Natural killer cell (primary cell): ENCODE data around the gene PHTF2. TPM values are rescaled to one million over a fixed set of nuclear protein-coding genes. Genes with fewer than 3 reads are reported as not detected.
A peak's percentile ranks its signal among the peaks of the same experiment; 100 is the strongest.

ENCODE experiments used
- ATAC-seq, 3 donors: fragments of 150-1000 bp in 2 of 3; fragments of 200-7000 bp in 1 of 3; cut with Tn5 transposase; 1 replicate in 1 of 3; 2 replicates in 2 of 3; pipeline ENCODE4 v1.10.0; 2021; ENCODE audit warnings: mild to moderate bottlenecking in 2 of 3, moderate library complexity in 2 of 3
- DNase-seq, 2 donors: peaks; one replicate each; pipeline versions ENCODE4 v3.0.0 to v3.0.0-alpha.2; 2013 to 2021; ENCODE audit warnings: mixed read lengths in 1 of 2
- H3K27ac ChIP-seq: one replicate; pipeline ENCODE4 v1.5.1; 2013; ENCODE audit warnings: mild to moderate bottlenecking, low read length
- H3K27me3 ChIP-seq: one replicate; pipeline ENCODE4 v1.6.1; 2013; ENCODE audit warnings: low read length; ENCODE audit not compliant: control insufficient read depth, insufficient read depth
- H3K36me3 ChIP-seq: one replicate; pipeline ENCODE4 v1.6.1; 2013; ENCODE audit warnings: low read length; ENCODE audit not compliant: control insufficient read depth, insufficient read depth
- H3K4me1 ChIP-seq: one replicate; pipeline ENCODE4 v1.6.1; 2013; ENCODE audit warnings: low read length; ENCODE audit not compliant: control insufficient read depth, insufficient read depth
- H3K4me3 ChIP-seq: one replicate; pipeline ENCODE4 v1.5.1; 2013; ENCODE audit warnings: low read length
- H3K9me3 ChIP-seq: one replicate; pipeline ENCODE4 v1.6.1; 2013; ENCODE audit warnings: low read length; ENCODE audit not compliant: control insufficient read depth, insufficient read depth
- H3K27ac Mint-ChIP-seq, 2 donors: one replicate each; pipeline ENCODE4 v1.8.0; 2022; ENCODE audit warnings: mild to moderate bottlenecking in 2 of 2, mixed read lengths in 2 of 2, moderate library complexity in 1 of 2
- H3K27me3 Mint-ChIP-seq, 2 donors: one replicate each; pipeline ENCODE4 v1.8.0; 2022; ENCODE audit warnings: low read depth in 2 of 2, mixed read lengths in 2 of 2
- H3K36me3 Mint-ChIP-seq: one replicate; pipeline ENCODE4 v1.8.0; 2022; ENCODE audit warnings: mixed read lengths
- H3K4me1 Mint-ChIP-seq, 2 donors: one replicate each; pipeline ENCODE4 v1.8.0; 2022; ENCODE audit warnings: mixed read lengths in 2 of 2
- H3K4me3 Mint-ChIP-seq: one replicate; pipeline ENCODE4 v1.8.0; 2022; ENCODE audit warnings: mild to moderate bottlenecking, moderate library complexity, mixed read lengths
- H3K9me3 Mint-ChIP-seq, 2 donors: one replicate each; pipeline ENCODE4 v1.8.0; 2022; ENCODE audit warnings: mixed read lengths in 2 of 2
- CTCF ChIP-seq: fragments of 200-600 bp; IDR thresholded peaks from one replicate; pipeline ENCODE4 v1.8.0; 2022; ENCODE audit warnings: antibody characterized with exemption
- WGBS: methylation state at CpG from one replicate; pipeline ENCODE4 v1.1.7; 2013; ENCODE audit warnings: missing lambda C conversion rate; ENCODE audit not compliant: insufficient coverage; 5-methylcytosine and 5-hydroxymethylcytosine counted together
- intact Hi-C: fragments of 100-400 bp; cut with micrococcal nuclease; formaldehyde crosslinking; loops from one replicate; pipeline ENCODE4 v1.14.2; 2022
- total RNA-seq, 4 donors: library from RNA; stranded (reverse); fragments of 120-200 nt in 1 of 4; gene quantifications; one replicate each; pipeline versions ENCODE4 v1.2.3 to v1.2.4, GENCODE V29; 2013 to 2022

PHTF2 gene
- total RNA-seq, 3 donors from 2014 or later (not counting 1 experiment from before 2014, with no cell fraction given) = 23.1 to 26.9 (median 26.4) TPM

- Mint-ChIP-seq H3K4me3 (peak overlapping the region; percentile 98), H3K9me3 (no peaks in the 10 kb centered on the region), H3K27me3 (no peaks in the 10 kb centered on the region), H3K4me1 (peaks cover 57 to 69% of the 10 kb centered on the region in 2 donors), H3K36me3 (no peaks in the 10 kb centered on the region), H3K27ac (peak overlapping the region; percentile 92 to 96)
- Histone ChIP-seq H3K27ac (peak overlapping the region; percentile 65), H3K36me3 (no peaks in the 10 kb centered on the region), H3K4me3 (peak overlapping the region; percentile 88), H3K27me3 (no peaks in the 10 kb centered on the region), H3K9me3 (no peaks in the 10 kb centered on the region), H3K4me1 (peaks cover 16% of the 10 kb centered on the region)
- 0% methylated on average over 35 of the region's 35 CpGs for WGBS
- TF ChIP-seq CTCF = no peak
- ATAC-seq (peak; percentile 30 to 43 (median 35)), DNase-seq (no peak)
- intact Hi-C loops = loop anchor here (2.0 to 5.0 kb wide), 2 partner anchors 101 to 261 kb away; partner anchors contain the start of genes PTPN12 and RSBN1L
Observed at GRCh38 chr7:77797734-77798393, 709 bp upstream of the PHTF2 start.

- Histone ChIP-seq H3K4me3 (peak overlapping the region; percentile 88), H3K27ac (peak overlapping the region; percentile 61), H3K27me3 (no peaks in the 10 kb centered on the region), H3K9me3 (no peaks in the 10 kb centered on the region), H3K36me3 (no peaks in the 10 kb centered on the region), H3K4me1 (peaks cover 19% of the 10 kb centered on the region)
- TF ChIP-seq CTCF = peak; percentile 24
- Mint-ChIP-seq H3K27me3 (no peaks in the 10 kb centered on the region), H3K4me3 (peak overlapping the region; percentile 98), H3K27ac (peak overlapping the region; percentile 92 to 96), H3K9me3 (no peaks in the 10 kb centered on the region), H3K4me1 (peaks cover 65 to 76% of the 10 kb centered on the region in 2 donors), H3K36me3 (no peaks in the 10 kb centered on the region)
- intact Hi-C loops = loop anchor here (2.0 to 5.0 kb wide), 2 partner anchors 103 to 262 kb away; partner anchors contain the start of genes PTPN12 and RSBN1L
- DNase-seq (peak; percentile 25 to 53), ATAC-seq (no peak)
- WGBS = under 1% methylated on average over 54 of the region's 55 CpGs
Observed at GRCh38 chr7:77799078-77799964, 748 bp downstream of the PHTF2 start.

GRCh38 chr7:77800158-77800557 is 1.6 kb downstream of the PHTF2 start:
- Mint-ChIP-seq H3K36me3 (no peaks in the 10 kb centered on the region), H3K4me3 (peak overlapping the region; percentile 98), H3K9me3 (no peaks in the 10 kb centered on the region), H3K27ac (peak overlapping the region; percentile 75 to 96), H3K4me1 (peaks cover 67 to 74% of the 10 kb centered on the region in 2 donors), H3K27me3 (no peaks in the 10 kb centered on the region)
- no peaks in the 10 kb centered on the region for H3K27me3 ChIP-seq
- H3K36me3 ChIP-seq = no peaks in the 10 kb centered on the region
- 31% methylated on average over 4 of the region's 4 CpGs for WGBS
- peak overlapping the region; percentile 9 for H3K27ac ChIP-seq
- no peaks in the 10 kb centered on the region for H3K9me3 ChIP-seq
- peaks cover 20% of the 10 kb centered on the region for H3K4me1 ChIP-seq
- intact Hi-C loops = no loop called here
- ATAC-seq (no peak), DNase-seq (peak in 1 of 2 donors; percentile 18)
- H3K4me3 ChIP-seq = no peak overlapping the region
- no peak for TF ChIP-seq CTCF
